Hepatocyte (in vitro differentiated cells): ENCODE measurements around the gene SLC8A2.

ENCODE experiments used
- CTCF ChIP-seq: fragments of 200-600 bp; sonication (generic); IDR thresholded peaks from 2 replicates; pipeline ENCODE4 v1.5.1; 2016; ENCODE audit warnings: antibody characterized with exemption, mild to moderate bottlenecking; ENCODE audit not compliant: poor library complexity
- EZH2 ChIP-seq: fragments of 200-600 bp; sonication (generic); IDR thresholded peaks from 2 replicates; pipeline ENCODE4 v1.6.1; 2016; ENCODE audit warnings: antibody characterized with exemption, mild to moderate bottlenecking, borderline replicate concordance

DNA sequence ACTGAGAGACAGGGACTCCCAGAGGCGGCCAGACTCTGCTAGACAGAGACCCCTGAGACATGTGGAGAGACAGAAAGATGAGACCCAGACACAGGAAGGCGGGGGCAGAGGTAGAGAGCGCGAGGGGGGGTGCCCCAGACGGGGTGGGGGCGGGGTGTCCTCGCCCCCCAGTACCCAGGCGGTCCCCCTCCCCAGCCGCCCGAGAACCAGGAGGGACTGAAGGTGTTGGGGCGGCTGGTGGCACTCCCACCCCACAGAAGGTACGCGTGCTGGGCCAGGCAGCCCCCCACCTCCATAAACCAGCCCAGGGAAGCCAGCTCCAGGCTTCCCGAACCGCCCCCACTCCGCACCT, 336 bp downstream of the SLC8A2 start:
- TF ChIP-seq CTCF (no peak), EZH2 (no peak)
